Measurements from ENCODE around the gene SLC16A11.

GRCh38 chr17:7043182-7043496 lies 753 bp downstream of the SLC16A11 start:
- TF ChIP-seq POLR2AphosphoS5 (IDR thresholded peaks at IDR 0.05) (peak in 1 of 3 donors; percentile 0), CTCF (IDR thresholded peaks at IDR 0.05) (no peak), EP300 (IDR thresholded peaks at IDR 0.05; ENCODE audit: low read depth) (no peak), POLR2A (IDR thresholded peaks at IDR 0.05) (no peak)
